GM19397 (cell line): ENCODE measurements around the gene GNB2.
"Not testable (repeated sequence)": the region's sequence is repeated elsewhere in the genome, so short reads cannot be mapped to it uniquely, and the experiment has no call there.

ENCODE experiments used
- ATAC-seq: cut with Tn5 transposase; IDR thresholded peaks from one replicate; pipeline ENCODE4 v1.9.1; 2021; ENCODE audit warnings: mild to moderate bottlenecking, moderate library complexity; ENCODE audit not compliant: unreplicated experiment

The GNB2 gene

GRCh38 chr7:100662194-100662776 is 11.3 kb upstream of the GNB2 start:
- not testable (repeated sequence) for ATAC-seq

GRCh38 chr7:100665168-100665726 is 8.3 kb upstream of the GNB2 start:
- ATAC-seq = no peak

GRCh38 chr7:100667331-100668068 is 6.0 kb upstream of the GNB2 start:
- no peak for ATAC-seq

- ATAC-seq = no peak
Measured at GRCh38 chr7:100668069-100668449, 5.5 kb upstream of the GNB2 start.

GRCh38 chr7:100669106-100669505 is 4.4 kb upstream of the GNB2 start:
- not testable (repeated sequence) for ATAC-seq

GRCh38 chr7:100670074-100670473 is 3.5 kb upstream of the GNB2 start:
- ATAC-seq = no peak

- ATAC-seq = no peak
Measured at GRCh38 chr7:100671353-100672327, 1.9 kb upstream of the GNB2 start.

- peak; percentile 4 for ATAC-seq
Measured at GRCh38 chr7:100673942-100674410, 436 bp downstream of the GNB2 start.

- ATAC-seq = no peak
Measured at GRCh38 chr7:100674411-100675104, 1.0 kb downstream of the GNB2 start.

GRCh38 chr7:100675105-100675451 is 1.5 kb downstream of the GNB2 start:
- no peak for ATAC-seq

- peak; percentile 33 for ATAC-seq
Measured at GRCh38 chr7:100675581-100676350, 2.2 kb downstream of the GNB2 start.

GRCh38 chr7:100676501-100677306 is 3.2 kb downstream of the GNB2 start:
- no peak for ATAC-seq

GRCh38 chr7:100677308-100678267 is 4.0 kb downstream of the GNB2 start:
- no peak for ATAC-seq

GRCh38 chr7:100678291-100678984 is 4.9 kb downstream of the GNB2 start:
- no peak for ATAC-seq

- ATAC-seq = no peak
Measured at GRCh38 chr7:100679129-100679926, 5.8 kb downstream of the GNB2 start.

- ATAC-seq = no peak
Measured at GRCh38 chr7:100679927-100680575, 6.5 kb downstream of the GNB2 start.
